GM21529 (cell line): ENCODE results near the gene OR2AE1.
"Not testable (repeated sequence)": the region's sequence is repeated elsewhere in the genome, so short reads cannot be mapped to it uniquely, and the experiment has no call there.

Experiments
- ATAC-seq: cut with Tn5 transposase; IDR thresholded peaks from one replicate; pipeline ENCODE4 v1.9.1; 2021; ENCODE audit not compliant: unreplicated experiment

Gene OR2AE1

GRCh38 chr7:99876933-99877332, at the start of gene OR2AE1:
TSS of gene OR2AE1 (minus strand) at chr7:99877033. CDS start at chr7:99877033, 0 bp downstream.
- no peak for ATAC-seq

GRCh38 chr7:99926321-99926720, 49.5 kb upstream of the OR2AE1 start:
- no peak for ATAC-seq

- no peak for ATAC-seq
Observed at GRCh38 chr7:99923200-99923599, 46.4 kb upstream of the OR2AE1 start.

- no peak for ATAC-seq
Observed at GRCh38 chr7:99920149-99920548, 43.3 kb upstream of the OR2AE1 start.

- no peak for ATAC-seq
Observed at GRCh38 chr7:99919814-99920112, 42.9 kb upstream of the OR2AE1 start.

- ATAC-seq, result peak; percentile 97
Observed at GRCh38 chr7:99918959-99919813, 42.4 kb upstream of the OR2AE1 start, which contains the start of gene TRIM4. TSS of gene TRIM4 (minus strand) at chr7:99919530. CDS start at chr7:99919401, 129 bp downstream.

GRCh38 chr7:99910976-99911375, 34.1 kb upstream of the OR2AE1 start:
- ATAC-seq, result no peak

GRCh38 chr7:99901581-99901980, 24.7 kb upstream of the OR2AE1 start:
- ATAC-seq, result no peak

GRCh38 chr7:99899830-99900519, 23.1 kb upstream of the OR2AE1 start:
- no peak for ATAC-seq

GRCh38 chr7:99898836-99899235, 22.0 kb upstream of the OR2AE1 start:
- ATAC-seq, result no peak

GRCh38 chr7:99898023-99898357, 21.2 kb upstream of the OR2AE1 start:
- ATAC-seq, result no peak

GRCh38 chr7:99897322-99898022, 20.6 kb upstream of the OR2AE1 start:
- no peak for ATAC-seq

GRCh38 chr7:99894738-99895137, 17.9 kb upstream of the OR2AE1 start:
- ATAC-seq, result no peak

GRCh38 chr7:99893280-99893679, 16.4 kb upstream of the OR2AE1 start:
- no peak for ATAC-seq

GRCh38 chr7:99890348-99890747, 13.5 kb upstream of the OR2AE1 start:
- not testable (repeated sequence) for ATAC-seq

- ATAC-seq, result not testable (repeated sequence)
Observed at GRCh38 chr7:99888366-99888765, 11.5 kb upstream of the OR2AE1 start.

- no peak for ATAC-seq
Observed at GRCh38 chr7:99881370-99881769, 4.5 kb upstream of the OR2AE1 start.

- no peak for ATAC-seq
Observed at GRCh38 chr7:99876491-99876890, 342 bp downstream of the OR2AE1 start.

- no peak for ATAC-seq
Observed at GRCh38 chr7:99868246-99868645, 8.6 kb downstream of the OR2AE1 start.

- ATAC-seq, result not testable (repeated sequence)
Observed at GRCh38 chr7:99867477-99867876, 9.4 kb downstream of the OR2AE1 start.

- ATAC-seq, result no peak
Observed at GRCh38 chr7:99863847-99864440, 12.9 kb downstream of the OR2AE1 start.
